SHP77 treated with DMSO at 0.1 percent for 48 hours (cell line): ENCODE results near the gene MARVELD2.

Source experiments
- DNase-seq: peaks from one replicate; lab custom pipeline; 2025; lab: John Stamatoyannopoulos, UW

MARVELD2 gene

DNA sequence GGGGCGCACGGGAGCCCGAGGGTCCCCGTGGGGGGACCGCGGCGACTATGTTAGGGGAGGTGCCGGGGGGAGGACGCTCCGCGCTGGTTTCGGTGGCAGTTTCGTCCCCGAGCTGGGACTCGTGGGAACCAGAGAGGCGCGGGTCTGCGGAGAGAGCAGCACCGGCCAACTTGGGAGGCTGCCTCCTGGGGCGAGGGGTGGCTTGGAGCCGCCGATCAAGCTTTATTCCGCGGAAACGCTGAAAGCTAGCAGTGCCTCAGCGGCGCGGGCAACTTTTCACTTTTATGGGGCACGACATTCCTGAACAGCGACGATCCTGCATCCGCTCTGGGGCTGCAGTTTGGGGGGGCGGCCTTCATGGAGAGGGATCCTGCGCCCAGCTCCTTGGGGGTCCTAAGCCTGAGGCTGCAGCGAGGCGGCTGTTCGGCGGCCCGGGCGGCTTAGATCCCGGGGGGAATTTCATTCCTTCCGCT lies 78.0 kb downstream of the MARVELD2 start:
- no peak for DNase-seq

DNA sequence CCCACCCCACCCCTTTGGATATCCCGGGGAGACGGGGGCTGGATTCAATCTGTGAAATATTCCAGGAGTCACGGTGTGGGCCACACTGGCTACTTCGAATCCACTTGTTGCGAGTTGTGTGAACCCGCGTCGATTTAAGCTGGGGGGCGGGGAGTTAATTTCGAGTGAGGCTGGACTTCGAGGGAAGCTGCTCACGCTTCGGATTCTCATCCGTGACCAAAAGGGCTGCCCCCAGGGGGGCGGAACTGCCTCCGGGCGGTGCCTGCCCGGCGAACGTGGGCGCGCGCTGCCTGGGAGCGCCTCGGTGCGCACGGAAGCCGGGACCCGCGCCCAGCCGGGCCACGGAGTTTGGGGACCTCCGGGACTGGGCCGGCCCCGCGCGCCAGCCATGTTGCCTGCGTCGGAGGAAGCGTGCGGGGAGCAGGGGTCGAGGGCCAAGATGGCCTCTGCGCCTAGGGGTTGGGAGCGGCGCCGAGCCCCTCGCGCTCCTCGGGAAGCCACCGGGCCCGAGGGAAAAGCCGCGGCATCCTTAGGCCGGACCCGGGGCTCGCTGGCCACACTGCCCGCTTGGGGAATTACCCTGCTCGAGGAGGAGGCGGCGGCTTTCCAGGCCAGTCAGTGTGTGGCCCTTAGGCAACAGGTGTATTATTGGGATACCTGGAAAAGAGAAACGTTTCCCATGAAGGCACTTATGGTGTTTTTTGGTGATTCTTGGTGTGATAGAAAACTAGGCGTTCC lies 78.6 kb downstream of the MARVELD2 start:
- no peak for DNase-seq
